Hematopoietic multipotent progenitor cell treated with erythropoietin and hydrocortisone succinate and interleukin-3 and kit ligand, for 8 days (in vitro differentiated cells): Measurements from ENCODE around the gene ATP9B.
"Not testable (repeated sequence)": the region's sequence is repeated elsewhere in the genome, so short reads cannot be mapped to it uniquely, and the experiment has no call there.

Experiments
- DNase-seq: peaks from one replicate; pipeline ENCODE4 v3.0.0-alpha.2; 2015

ATP9B gene

DNA sequence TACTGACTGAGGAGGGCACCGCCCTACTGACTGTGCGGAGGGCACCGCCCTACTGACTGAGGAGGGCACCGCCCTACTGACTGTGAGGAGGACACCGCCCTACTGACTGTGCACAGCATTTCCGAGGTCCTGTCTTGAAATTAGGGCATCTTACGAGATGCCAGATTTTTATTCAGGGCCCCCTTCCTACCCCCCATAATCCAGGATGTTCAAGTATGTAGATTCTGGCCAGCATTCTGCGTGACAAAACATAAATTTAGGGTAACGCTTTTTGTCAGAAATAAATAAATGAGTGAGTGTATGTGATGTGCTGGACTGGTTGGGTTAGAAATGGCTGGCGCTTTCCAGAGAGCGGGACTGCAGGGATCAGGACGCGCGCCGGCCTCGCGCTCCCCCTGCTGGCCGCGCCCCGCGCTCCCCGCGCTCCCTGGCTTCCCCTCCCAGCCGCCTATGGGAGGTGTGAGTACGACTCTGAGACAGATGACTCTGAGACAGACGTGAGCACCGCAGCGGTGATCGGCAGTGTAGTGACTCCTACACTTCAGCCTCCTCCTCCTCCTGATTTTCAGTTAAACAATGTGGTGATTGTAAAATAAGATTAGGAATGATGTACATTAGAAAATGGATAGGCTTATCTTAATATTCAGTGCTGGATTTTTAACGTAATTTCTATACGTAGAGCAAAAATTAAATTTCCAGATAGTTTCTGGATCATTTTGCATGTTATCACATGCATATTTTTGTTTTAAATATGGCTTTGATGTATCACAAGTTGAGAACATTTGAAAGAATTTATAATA lies 177.3 kb downstream of the ATP9B start:
- peak; percentile 47 for DNase-seq

DNA sequence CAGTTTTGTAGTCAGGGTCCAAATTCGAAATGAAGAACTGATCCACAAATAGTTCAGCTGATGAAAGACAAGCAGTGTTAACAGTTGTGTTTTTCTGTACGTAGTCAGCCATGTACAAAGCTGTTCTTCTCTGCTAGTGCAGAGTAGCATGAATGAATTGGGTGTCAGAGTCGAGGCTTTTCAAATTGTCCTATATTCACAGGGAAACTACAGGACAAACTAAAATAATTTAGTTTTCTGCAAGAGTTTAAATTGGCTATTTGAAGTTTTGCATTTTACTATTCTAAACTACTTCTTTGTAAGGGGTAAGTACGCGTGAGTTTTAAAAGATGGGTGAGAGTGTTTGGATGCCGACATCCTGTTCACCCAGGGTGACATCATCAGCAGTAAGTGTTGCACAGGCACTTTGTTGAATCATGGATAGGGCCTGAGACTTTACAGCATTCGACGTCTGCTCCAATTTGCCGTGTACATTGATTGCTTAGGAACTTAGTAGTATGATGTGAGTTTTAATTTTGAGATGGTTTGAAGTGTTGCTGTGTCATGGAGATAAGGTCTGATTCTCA lies 179.4 kb downstream of the ATP9B start:
- DNase-seq: no peak

DNA sequence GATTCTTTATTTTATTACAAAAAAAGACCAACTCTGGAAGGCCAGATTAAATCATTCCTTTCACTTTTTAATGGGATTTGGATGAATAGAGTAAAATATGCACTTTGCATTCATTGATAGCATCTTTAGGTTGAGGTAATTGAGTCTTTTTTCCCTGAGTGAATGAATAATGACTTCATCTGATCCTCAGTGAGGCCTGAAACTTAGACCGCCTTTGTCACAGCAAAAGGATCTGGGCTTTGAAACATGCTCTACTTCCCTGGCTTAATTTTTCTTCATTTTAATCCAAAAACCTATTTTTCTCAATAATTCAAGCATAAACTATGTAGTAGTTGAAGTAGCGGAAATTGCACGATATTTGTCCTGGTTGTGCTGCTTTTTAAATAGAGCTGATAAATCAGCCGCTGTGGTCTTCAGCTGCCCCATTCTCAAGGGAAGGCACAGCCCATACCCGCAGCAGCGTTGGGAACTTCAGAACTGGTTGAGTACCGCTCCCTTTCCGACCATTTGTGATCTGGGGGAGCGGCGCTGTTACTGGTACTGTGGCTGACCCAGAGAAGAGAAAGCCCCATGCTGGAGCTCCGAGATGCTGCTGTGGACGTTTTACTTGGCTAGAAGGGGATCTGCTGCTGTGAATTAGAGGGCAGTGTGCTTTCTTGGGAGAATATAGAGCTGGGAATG lies 181.2 kb downstream of the ATP9B start:
- DNase-seq: no peak

GRCh38 chr18:79251021-79251420 lies 181.8 kb downstream of the ATP9B start:
- no peak for DNase-seq

DNA sequence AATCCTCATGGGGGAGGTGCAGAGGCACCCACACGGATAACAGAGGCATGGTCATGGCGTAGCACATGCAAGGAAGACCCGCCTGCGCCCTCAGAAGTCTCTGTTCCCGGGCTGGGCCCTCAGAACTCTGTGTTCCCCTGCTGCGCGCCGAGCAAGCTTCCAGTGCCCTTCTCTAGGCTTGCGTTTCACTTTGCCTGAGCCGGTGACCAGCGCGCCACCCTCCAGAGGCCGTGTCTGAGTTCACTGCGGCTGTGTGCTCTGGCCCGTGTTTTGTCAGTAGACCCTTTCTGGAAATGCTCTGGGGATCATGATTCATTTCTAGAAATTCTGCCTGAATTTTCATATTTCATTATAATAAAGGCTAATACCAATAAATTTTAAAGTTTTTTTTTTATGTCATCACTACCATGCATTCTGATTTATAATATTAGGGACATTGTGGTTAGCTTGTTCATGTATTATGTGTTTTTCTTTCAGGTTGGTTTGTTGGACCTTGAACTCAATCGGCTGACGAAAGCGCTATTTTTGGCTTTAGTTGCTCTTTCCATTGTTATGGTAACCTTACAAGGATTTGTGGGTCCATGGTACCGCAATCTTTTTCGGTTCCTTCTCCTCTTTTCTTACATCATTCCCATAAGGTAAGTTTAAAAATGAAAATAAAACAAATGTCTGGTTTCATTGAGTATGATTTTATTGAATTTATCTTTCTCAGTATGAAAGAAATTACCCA lies 183.9 kb downstream of the ATP9B start:
- no peak for DNase-seq

GRCh38 chr18:79257480-79257879 lies 188.3 kb downstream of the ATP9B start:
- DNase-seq: no peak

DNA sequence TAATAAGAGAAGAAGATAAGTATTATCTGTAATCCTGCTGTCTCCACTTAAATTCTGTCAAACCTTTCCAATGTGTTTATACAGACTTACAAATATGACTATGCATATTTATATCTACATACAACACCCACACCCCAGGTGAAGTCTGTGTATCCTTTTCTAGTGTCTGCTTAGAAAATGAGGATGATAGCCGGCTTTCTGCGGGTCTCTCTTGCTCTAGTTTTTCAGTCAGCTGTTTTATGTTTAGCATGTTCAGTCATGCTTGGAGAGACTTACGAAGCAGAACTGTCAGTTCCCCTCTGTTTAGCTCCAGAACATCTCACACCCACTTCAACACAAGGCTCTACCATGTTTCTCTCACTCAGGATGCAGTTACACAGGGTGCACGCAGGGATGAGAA lies 189.3 kb downstream of the ATP9B start:
- DNase-seq: peak; percentile 77

DNA sequence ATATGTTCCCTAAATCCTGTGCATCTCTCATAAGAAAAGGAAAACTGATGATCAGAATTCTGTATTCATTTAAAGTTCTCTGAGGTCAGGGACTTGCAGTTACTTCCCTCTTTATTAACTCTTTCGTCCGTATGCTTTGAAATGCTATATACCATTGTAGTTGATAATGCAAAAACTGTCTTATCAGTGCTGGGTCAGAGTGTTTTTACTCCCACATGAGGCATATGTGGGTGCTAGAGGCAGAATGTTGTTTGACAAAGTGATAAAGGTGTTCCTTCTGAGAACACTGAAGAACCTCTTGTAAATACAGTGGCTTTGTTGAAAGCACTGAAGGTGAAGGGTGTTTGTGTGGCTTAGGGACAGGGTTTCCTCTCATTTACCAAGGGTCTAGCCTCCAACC lies 190.0 kb downstream of the ATP9B start:
- DNase-seq: peak; percentile 92

- no peak for DNase-seq
Measured at GRCh38 chr18:79260023-79260422, 190.8 kb downstream of the ATP9B start.

DNA sequence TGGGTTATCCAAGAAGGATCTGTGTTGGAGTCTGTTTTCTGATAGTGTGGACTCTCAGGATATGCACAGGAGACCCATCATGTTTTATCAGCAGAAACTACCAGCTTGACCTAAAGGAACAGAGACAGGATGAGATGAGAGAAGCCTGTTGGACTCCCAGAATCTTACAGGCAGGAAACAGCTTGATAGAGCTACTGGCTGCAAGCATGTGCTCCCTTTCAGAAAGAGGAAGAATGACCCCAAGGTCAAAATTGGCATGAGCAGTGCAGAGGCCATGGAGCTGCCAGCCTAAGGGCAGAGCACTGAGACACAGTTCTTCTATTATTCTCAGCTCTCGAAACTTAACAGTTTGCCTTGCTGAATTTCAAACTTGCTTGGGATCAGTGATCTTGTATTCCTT lies 191.3 kb downstream of the ATP9B start:
- peak; percentile 19 for DNase-seq

DNA sequence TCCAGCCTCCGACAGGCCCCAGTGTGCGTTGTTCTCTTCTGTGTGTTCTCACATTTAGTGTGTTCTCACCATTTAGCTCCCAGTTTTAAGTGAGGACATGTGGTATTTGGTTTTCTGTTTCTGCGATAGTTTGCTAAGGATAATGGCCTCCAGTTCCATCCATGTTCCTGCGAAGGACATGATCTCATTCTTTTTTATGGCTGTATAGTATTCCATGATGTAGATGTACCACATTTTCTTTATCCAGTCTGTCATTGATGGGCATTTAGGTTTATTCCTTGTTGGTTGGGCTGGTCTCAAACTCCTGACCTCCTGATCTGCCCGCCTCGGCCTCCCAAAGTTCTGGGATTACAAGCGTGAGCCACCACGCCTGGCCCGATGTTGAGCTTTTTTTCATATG lies 195.9 kb downstream of the ATP9B start:
- not testable (repeated sequence) for DNase-seq

DNA sequence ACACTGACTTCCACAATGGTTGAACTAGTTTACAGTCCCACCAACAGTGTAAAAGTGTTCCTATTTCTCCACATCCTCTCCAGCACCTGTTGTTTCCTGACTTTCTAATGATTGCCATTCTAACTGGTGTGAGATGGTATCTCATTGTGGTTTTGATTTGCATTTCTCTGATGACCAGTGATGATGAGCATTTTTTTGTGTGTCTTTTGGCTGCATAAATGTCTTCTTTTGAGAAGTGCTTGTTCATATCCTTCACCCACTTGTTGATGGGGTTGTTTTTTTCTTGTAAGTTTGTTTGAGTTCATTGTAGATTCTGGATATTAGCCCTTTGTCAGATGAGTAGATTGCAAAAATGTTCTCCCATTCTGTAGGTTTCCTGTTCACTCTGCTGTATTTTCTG lies 202.6 kb downstream of the ATP9B start:
- DNase-seq: not testable (repeated sequence)

GRCh38 chr18:79272916-79273315 lies 203.7 kb downstream of the ATP9B start:
- DNase-seq: no peak

DNA sequence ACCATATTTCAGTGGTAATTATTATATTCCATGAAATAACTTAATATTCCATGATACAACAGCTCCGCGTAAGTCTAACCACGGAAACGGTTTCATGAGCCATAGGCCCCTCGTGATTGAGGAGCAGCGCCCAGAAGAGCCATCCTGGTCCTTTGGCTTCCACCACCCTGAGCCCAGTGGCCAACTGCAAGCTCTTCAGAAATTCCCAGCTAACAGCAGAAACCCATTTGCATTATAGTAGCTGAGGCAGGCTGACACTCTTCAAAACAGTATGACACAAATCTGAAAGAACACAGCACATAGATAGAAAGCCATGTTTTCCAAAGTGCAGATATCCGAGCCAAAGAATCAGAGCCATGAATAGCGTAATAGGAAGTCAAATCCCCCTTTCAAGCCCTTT lies 205.6 kb downstream of the ATP9B start:
- DNase-seq: no peak

DNA sequence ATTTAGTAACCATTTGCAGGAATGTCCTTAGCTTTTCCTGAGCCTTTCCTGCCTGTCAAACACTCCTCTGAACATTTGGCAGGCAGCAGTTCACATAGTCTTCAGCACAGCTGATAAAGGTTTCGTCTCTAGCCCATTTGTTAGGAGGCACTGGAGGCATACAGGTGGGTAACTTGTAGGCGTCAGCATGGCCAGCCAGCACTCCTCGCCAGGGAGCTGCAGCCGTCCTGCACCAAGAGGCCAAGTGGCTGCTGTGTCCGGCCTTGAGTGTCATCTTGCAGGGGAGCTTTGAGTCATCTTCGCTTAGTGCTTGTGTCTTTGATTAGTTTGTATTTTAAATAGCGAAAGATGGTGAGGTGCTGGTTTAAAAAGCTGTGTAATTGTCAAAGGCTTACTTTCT lies 206.3 kb downstream of the ATP9B start:
- no peak for DNase-seq

DNA sequence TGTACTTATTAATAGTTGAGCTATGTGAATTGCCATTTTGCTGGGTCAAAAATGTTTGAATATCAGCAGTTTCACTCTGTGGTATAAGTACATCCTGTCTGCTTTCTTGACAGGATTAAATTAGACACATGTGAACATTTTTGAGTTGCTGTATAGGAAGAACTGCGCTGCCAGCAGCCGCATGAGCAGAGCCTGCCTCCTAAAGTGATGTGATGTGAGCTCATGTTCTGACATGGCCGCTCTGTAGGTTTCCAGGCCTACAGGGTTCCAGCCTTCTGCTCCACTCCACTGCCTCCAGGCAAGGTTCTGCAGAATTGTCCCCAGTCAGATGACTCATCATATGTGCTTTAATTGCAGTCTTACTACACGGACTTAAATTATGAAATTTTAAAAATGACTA lies 206.8 kb downstream of the ATP9B start:
- no peak for DNase-seq

DNA sequence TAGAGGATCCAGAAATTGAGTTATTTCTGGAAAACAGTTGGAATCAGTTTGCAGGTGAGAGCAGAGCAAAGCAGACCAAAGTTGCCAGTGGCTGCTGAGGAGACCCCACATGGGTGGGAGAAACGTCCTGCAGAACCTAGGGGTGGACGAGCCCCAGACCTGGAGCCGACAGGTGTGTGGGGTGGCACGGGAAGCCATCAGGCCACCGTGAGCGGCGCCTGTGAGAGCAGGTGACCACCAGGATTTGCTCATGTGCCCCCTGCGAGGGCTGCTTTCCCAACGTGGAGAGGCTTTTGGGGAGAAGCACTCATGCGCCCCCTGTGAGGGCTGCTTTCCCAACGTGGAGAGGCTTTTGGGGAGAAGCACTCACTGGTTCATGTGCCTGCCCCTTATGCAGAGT lies 209.7 kb downstream of the ATP9B start:
- no peak for DNase-seq

- DNase-seq: no peak
Measured at GRCh38 chr18:79283131-79283810, 214.1 kb downstream of the ATP9B start.

DNA sequence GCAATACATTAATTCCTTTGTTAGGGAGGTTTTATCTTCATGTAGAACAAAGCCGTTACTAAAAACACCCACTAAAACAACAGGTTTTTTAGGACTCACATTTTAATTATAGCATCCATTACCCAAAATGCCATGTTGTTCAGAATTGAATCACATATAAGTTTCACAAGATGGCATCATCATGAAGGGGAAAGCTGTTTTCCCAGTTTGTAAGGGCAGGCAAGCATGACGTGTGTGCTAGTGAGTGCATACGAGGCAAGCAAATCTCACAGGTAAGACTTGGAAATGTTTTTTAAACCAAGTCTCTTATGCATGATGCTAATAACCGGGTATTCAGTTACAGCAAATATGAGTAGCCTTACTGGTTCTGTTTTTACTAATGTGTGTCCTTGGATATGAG lies 214.7 kb downstream of the ATP9B start:
- DNase-seq: no peak

- not testable (repeated sequence) for DNase-seq
Measured at GRCh38 chr18:79285191-79285590, 216.0 kb downstream of the ATP9B start.

DNA sequence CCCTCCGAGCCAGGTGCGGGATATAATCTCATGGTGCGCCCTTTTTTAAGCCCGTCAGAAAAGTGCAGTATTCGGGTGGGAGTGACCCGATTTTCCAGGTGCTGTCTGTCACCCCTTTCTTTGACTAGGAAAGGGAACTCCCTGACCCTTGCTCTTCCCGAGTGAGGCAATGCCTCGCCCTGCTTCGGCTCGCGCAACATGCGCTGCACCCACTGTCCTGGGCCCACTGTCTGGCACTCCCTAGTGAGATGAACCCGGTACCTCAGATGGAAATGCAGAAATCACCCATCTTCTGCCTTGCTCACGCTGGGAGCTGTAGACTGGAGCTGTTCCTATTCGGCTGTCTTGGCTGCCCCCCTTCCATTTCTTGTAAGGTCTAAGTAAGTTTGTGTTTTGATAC lies 221.2 kb downstream of the ATP9B start:
- DNase-seq: not testable (repeated sequence)

- DNase-seq: no peak
Measured at GRCh38 chr18:79290876-79291275, 221.7 kb downstream of the ATP9B start.

- DNase-seq: no peak
Measured at GRCh38 chr18:79294235-79294634, 225.0 kb downstream of the ATP9B start.
